HEK293T (cell line): Measurements from ENCODE around the gene C1QTNF1.

ENCODE experiments used
- BHLHE40 ChIP-seq: fragments of 450-650 bp; IDR thresholded peaks from 2 replicates; pipeline ENCODE4 v1.6.1; 2016; ENCODE audit warnings: mild to moderate bottlenecking, moderate library complexity, borderline replicate concordance
- FOXA1 ChIP-seq: fragments of 450-650 bp; IDR thresholded peaks from 2 replicates; pipeline ENCODE4 v1.6.1; 2016; ENCODE audit warnings: mild to moderate bottlenecking
- FOXK2 ChIP-seq: fragments of 450-650 bp; IDR thresholded peaks from 2 replicates; pipeline ENCODE4 v1.6.1; 2016; ENCODE audit warnings: mild to moderate bottlenecking
- LEF1 ChIP-seq: fragments of 450-650 bp; IDR thresholded peaks from 2 replicates; pipeline ENCODE4 v1.6.1; 2017; ENCODE audit warnings: mild to moderate bottlenecking, borderline replicate concordance
- SUZ12 ChIP-seq: fragments of 450-650 bp; IDR thresholded peaks from 2 replicates; pipeline ENCODE4 v1.6.1; 2016; ENCODE audit warnings: mild to moderate bottlenecking

DNA sequence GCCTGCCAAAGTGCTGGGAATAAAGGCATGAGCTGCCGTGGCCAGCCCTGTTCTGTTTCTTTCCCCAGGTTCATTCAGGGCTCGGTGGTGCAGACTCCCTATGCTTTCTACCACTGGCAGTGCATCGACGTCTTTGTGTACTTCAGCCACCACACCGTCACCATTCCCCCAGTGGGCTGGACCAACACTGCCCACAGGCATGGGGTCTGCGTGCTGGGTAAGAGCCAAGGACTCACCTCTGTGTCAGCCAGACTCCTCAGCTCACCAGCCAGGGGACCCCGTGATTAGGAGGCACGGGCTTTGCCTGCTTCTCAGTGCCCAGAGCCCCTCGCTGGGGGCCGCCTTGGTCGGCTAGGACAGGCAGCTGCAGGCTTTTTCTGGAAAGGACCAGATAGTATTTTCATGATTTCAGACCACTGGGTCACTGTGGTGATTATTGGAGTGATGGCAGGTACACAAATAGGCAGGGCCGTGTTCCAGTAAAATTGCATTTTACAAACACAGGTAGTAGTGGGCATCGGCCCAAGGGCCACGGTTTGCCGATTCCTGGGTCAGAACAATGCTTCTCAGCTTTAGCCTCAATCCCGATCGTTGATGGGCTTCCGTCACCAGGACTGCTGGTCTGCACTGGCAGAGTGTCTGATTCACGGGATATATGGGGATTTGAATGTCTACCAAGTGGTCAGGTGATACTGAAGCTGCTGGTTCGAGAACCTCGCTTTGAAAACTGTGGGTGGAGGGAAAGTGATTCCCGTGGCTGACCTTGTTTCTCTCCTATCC is 55.6 kb downstream of the C1QTNF1 start:
- TF ChIP-seq SUZ12 (no peak), BHLHE40 (no peak), FOXK2 (no peak), FOXA1 (no peak), LEF1 (no peak)
